ENCODE measurements around the gene SLC13A4.
A peak's percentile ranks its signal among the peaks of the same experiment; 100 is the strongest.
"Not testable (repeated sequence)": the region's sequence is repeated elsewhere in the genome, so short reads cannot be mapped to it uniquely, and the experiment has no call there.

Gene SLC13A4

DNA sequence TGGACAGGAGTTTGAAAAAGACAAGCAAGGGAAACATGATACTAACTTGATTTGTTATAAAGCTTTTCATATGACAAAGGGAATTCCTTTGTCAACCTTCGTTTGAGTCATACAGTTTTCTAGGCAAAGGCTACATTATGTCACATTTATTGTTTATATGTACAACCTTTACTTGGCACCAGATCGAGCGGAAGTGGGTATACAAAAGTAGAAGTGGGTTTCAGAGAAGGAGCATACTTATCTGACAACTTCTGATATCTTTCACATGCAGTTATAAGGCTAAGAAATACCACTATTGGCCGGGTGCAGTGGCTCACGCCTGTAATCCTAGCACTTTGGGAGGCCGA, 54.7 kb downstream of the SLC13A4 start:
- H3K4me1 ChIP-seq (ENCODE audit: insufficient read depth, insufficient read length), result no peaks in the 10 kb centered on the region

GRCh38 chr7:135672560-135673359, 55.2 kb downstream of the SLC13A4 start:
- DNase-seq (ENCODE audit: low read depth, low spot score), result peak; percentile 35
- no peaks in the 10 kb centered on the region for H3K9me3 ChIP-seq (ENCODE audit: insufficient read depth, low read length)
- TF ChIP-seq YY1 (IDR thresholded peaks at IDR 0.05; ENCODE audit: insufficient read depth, insufficient read length) (no peak), SUZ12 (IDR thresholded peaks at IDR 0.05; ENCODE audit: extremely low read depth, insufficient read depth, insufficient read length) (no peak), ZNF274 (IDR thresholded peaks at IDR 0.05; ENCODE audit: low read depth, low read length) (no peak)
- H3K27me3 ChIP-seq (ENCODE audit: insufficient read depth, insufficient read length), result no peaks in the 10 kb centered on the region
- H3K36me3 ChIP-seq (ENCODE audit: insufficient read depth, insufficient read length, low read length), result peaks cover 21% of the 10 kb centered on the region
- H3K9ac ChIP-seq (ENCODE audit: insufficient read length, low read depth), result no peak overlapping the region
- H3K4me1 ChIP-seq (ENCODE audit: insufficient read depth, insufficient read length), result no peaks in the 10 kb centered on the region
- no peak overlapping the region for H3K4me3 ChIP-seq (ENCODE audit: insufficient read length, low read depth)

More for the DNA sequence above, 54.7 kb downstream of the SLC13A4 start:
- Histone ChIP-seq H3K9me3 (ENCODE audit: insufficient read depth, low read length) (no peaks in the 10 kb centered on the region), H3K27me3 (ENCODE audit: insufficient read depth, insufficient read length) (no peaks in the 10 kb centered on the region), H3K4me3 (ENCODE audit: insufficient read length, low read depth) (no peak overlapping the region), H3K36me3 (ENCODE audit: insufficient read depth, insufficient read length, low read length) (peaks cover 24% of the 10 kb centered on the region), H3K9ac (ENCODE audit: insufficient read length, low read depth) (no peak overlapping the region)
- TF ChIP-seq SUZ12 (IDR thresholded peaks at IDR 0.05; ENCODE audit: extremely low read depth, insufficient read depth, insufficient read length) (no peak), ZNF274 (IDR thresholded peaks at IDR 0.05; ENCODE audit: low read depth, low read length) (no peak), YY1 (IDR thresholded peaks at IDR 0.05; ENCODE audit: insufficient read depth, insufficient read length) (no peak)
- no peak for DNase-seq (ENCODE audit: low read depth, low spot score)

GRCh38 chr7:135670179-135670578, 57.8 kb downstream of the SLC13A4 start:
- no peak overlapping the region for H3K4me3 ChIP-seq (ENCODE audit: insufficient read length, low read depth)
- no peaks in the 10 kb centered on the region for H3K4me1 ChIP-seq (ENCODE audit: insufficient read depth, insufficient read length)
- no peaks in the 10 kb centered on the region for H3K27me3 ChIP-seq (ENCODE audit: insufficient read depth, insufficient read length)
- no peaks in the 10 kb centered on the region for H3K9me3 ChIP-seq (ENCODE audit: insufficient read depth, low read length)
- TF ChIP-seq YY1 (IDR thresholded peaks at IDR 0.05; ENCODE audit: insufficient read depth, insufficient read length) (no peak), SUZ12 (IDR thresholded peaks at IDR 0.05; ENCODE audit: extremely low read depth, insufficient read depth, insufficient read length) (no peak), ZNF274 (IDR thresholded peaks at IDR 0.05; ENCODE audit: low read depth, low read length) (no peak)
- H3K9ac ChIP-seq (ENCODE audit: insufficient read length, low read depth), result no peak overlapping the region
- DNase-seq (ENCODE audit: low read depth, low spot score), result no peak
- peaks cover 14% of the 10 kb centered on the region for H3K36me3 ChIP-seq (ENCODE audit: insufficient read depth, insufficient read length, low read length)

- peaks cover 11% of the 10 kb centered on the region for H3K36me3 ChIP-seq (ENCODE audit: insufficient read depth, insufficient read length, low read length)
These were observed 58.2 kb downstream of the SLC13A4 start for GRCh38 chr7:135669774-135670173.

DNA sequence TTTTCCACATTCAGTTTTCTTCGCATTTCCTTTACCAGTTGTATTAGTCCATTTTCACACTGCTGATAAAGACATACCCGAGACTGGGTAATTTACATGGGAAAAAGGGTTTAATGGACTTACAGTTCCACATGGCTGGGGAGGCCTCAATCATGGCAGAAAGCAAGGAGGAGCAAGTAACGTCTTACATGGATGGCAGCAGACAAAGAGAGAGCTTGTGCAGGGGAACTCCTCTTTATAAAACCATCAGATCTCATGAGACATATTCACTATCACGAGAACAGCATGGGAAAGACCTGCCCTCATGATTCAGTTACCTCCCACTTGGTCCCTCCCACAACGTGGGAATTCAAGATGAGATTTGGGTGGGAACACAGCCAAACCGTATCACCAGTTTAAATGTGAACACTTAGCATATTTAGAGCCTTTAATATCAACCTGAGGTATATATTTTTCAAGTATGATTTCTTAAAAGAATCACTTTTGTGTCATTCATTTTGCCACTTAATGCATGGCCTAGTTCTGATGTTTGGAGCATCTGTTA, 59.1 kb downstream of the SLC13A4 start:
- H3K36me3 ChIP-seq (ENCODE audit: insufficient read depth, insufficient read length, low read length); H3K9me3 ChIP-seq (ENCODE audit: insufficient read depth, low read length); DNase-seq (ENCODE audit: low read depth, low spot score); H3K4me3 ChIP-seq (ENCODE audit: insufficient read length, low read depth); H3K4me1 ChIP-seq (ENCODE audit: insufficient read depth, insufficient read length); H3K9ac ChIP-seq (ENCODE audit: insufficient read length, low read depth); H3K27me3 ChIP-seq (ENCODE audit: insufficient read depth, insufficient read length): not testable (repeated sequence)

More at GRCh38 chr7:135669774-135670173, 58.2 kb downstream of the SLC13A4 start:
- H3K9me3 ChIP-seq (ENCODE audit: insufficient read depth, low read length), result no peaks in the 10 kb centered on the region
- no peaks in the 10 kb centered on the region for H3K4me1 ChIP-seq (ENCODE audit: insufficient read depth, insufficient read length)
- no peak overlapping the region for H3K9ac ChIP-seq (ENCODE audit: insufficient read length, low read depth)
- TF ChIP-seq ZNF274 (IDR thresholded peaks at IDR 0.05; ENCODE audit: low read depth, low read length) (no peak), YY1 (IDR thresholded peaks at IDR 0.05; ENCODE audit: insufficient read depth, insufficient read length) (no peak), SUZ12 (IDR thresholded peaks at IDR 0.05; ENCODE audit: extremely low read depth, insufficient read depth, insufficient read length) (no peak)
- no peak for DNase-seq (ENCODE audit: low read depth, low spot score)
- no peaks in the 10 kb centered on the region for H3K27me3 ChIP-seq (ENCODE audit: insufficient read depth, insufficient read length)
- H3K4me3 ChIP-seq (ENCODE audit: insufficient read length, low read depth), result no peak overlapping the region

DNA sequence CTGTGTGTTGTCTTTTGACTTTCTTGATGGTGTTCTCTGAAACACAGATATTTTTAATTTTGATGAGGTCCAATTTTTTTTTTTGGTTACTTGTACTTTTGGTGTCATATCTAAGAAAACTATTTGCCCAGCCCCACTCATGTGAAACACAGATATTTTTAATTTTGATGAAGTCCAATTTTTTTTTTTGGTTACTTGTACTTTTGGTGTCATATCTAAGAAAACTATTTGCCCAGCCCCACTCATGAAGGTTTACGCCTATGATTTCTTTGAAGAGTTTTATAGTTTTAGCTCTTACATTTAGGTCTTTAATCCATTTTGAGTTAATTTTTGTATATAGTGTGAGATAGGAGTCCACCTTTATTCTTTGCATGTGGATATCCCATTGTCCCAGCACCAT, 60.4 kb downstream of the SLC13A4 start:
- H3K9me3 ChIP-seq (ENCODE audit: insufficient read depth, low read length); DNase-seq (ENCODE audit: low read depth, low spot score); H3K9ac ChIP-seq (ENCODE audit: insufficient read length, low read depth); H3K27me3 ChIP-seq (ENCODE audit: insufficient read depth, insufficient read length); H3K4me3 ChIP-seq (ENCODE audit: insufficient read length, low read depth); H3K36me3 ChIP-seq (ENCODE audit: insufficient read depth, insufficient read length, low read length); H3K4me1 ChIP-seq (ENCODE audit: insufficient read depth, insufficient read length): not testable (repeated sequence)

DNA sequence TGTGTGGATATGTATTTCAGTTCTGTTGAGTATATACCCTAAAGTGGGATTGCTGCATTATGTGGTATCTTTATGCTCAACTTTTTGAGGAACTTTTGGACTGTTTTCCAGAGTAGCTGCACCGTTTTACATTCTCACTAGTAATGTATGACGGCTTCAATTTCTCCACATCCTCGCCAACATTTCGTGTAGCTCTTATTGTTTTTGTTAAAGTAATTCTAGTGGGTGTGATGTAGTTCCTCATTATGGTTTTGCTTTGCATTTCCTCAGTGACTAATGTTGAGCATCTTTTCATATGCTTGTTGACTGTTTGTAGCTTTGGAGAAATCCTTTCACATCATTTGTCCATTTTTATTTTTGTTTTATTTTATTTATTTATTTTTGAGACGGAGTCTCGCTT, 61.1 kb downstream of the SLC13A4 start:
- no peaks in the 10 kb centered on the region for H3K4me1 ChIP-seq (ENCODE audit: insufficient read depth, insufficient read length)
- H3K9me3 ChIP-seq (ENCODE audit: insufficient read depth, low read length), result no peaks in the 10 kb centered on the region
- TF ChIP-seq ZNF274 (IDR thresholded peaks at IDR 0.05; ENCODE audit: low read depth, low read length), result no peak
- no peak for TF ChIP-seq SUZ12 (IDR thresholded peaks at IDR 0.05; ENCODE audit: extremely low read depth, insufficient read depth, insufficient read length)
- TF ChIP-seq YY1 (IDR thresholded peaks at IDR 0.05; ENCODE audit: insufficient read depth, insufficient read length), result no peak
- no peak overlapping the region for H3K4me3 ChIP-seq (ENCODE audit: insufficient read length, low read depth)
- no peak overlapping the region for H3K9ac ChIP-seq (ENCODE audit: insufficient read length, low read depth)
- H3K27me3 ChIP-seq (ENCODE audit: insufficient read depth, insufficient read length), result no peaks in the 10 kb centered on the region
- no peak for DNase-seq (ENCODE audit: low read depth, low spot score)
- H3K36me3 ChIP-seq (ENCODE audit: insufficient read depth, insufficient read length, low read length), result peaks cover 8% of the 10 kb centered on the region
